H1 (cell line): ENCODE data around the gene FHIT.

Experiments used
- CEBPB ChIP-seq: IDR thresholded peaks from 2 replicates; pipeline ENCODE4 v1.6.1; 2012; ENCODE audit warnings: low read depth, low read length
- EP300 ChIP-seq, 2 experiments: IDR thresholded peaks; 1 replicate in 1 of 2; 2 replicates in 1 of 2; pipeline ENCODE4 v1.6.1; 2011 to 2012; ENCODE audit warnings: low read depth in 2 of 2, low read length in 2 of 2, mild to moderate bottlenecking in 2 of 2, borderline replicate concordance in 1 of 2, inconsistent platforms in 1 of 2, moderate library complexity in 1 of 2
- GABPA ChIP-seq: IDR thresholded peaks from 2 replicates; pipeline ENCODE4 v1.6.1; 2011; ENCODE audit warnings: mild to moderate bottlenecking, low read length, moderate library complexity, borderline replicate concordance; ENCODE audit not compliant: insufficient read depth
- HDAC6 ChIP-seq: IDR thresholded peaks from one replicate; pipeline ENCODE4 v1.7.1; 2012; ENCODE audit warnings: low read depth, mild to moderate bottlenecking, inconsistent platforms, low read length, moderate library complexity
- RAD21 ChIP-seq, 2 experiments: IDR thresholded peaks in 1 of 2; conservative IDR thresholded peaks in 1 of 2; 2 replicates each; pipeline ENCODE4 v1.6.1; 2011; ENCODE audit warnings: low read depth in 2 of 2, low read length in 2 of 2, improper control_type of control experiment in 1 of 2, inconsistent platforms in 1 of 2, mild to moderate bottlenecking in 1 of 2, moderate library complexity in 1 of 2
- SIN3A ChIP-seq, 2 experiments: IDR thresholded peaks in 1 of 2; conservative IDR thresholded peaks in 1 of 2; 2 replicates each; pipeline ENCODE4 v1.6.1; 2011 to 2012; ENCODE audit warnings: low read length in 2 of 2, improper control_type of control experiment in 1 of 2, low read depth in 1 of 2, mild to moderate bottlenecking in 1 of 2
- SP4 ChIP-seq: IDR thresholded peaks from 2 replicates; pipeline ENCODE4 v1.6.1; 2012; ENCODE audit warnings: low read length, inconsistent platforms
- TAF1 ChIP-seq: IDR thresholded peaks from 2 replicates; pipeline ENCODE4 v1.6.1; 2011; ENCODE audit warnings: mild to moderate bottlenecking, low read depth, low read length
- TF ChIP-seq, protein P1 (sequence below), 3 experiments: IDR thresholded peaks; 1 replicate in 2 of 3; 2 replicates in 1 of 3; pipeline versions ENCODE4 v1.5.1 to v1.6.1; 2011; ENCODE audit warnings: low read length in 3 of 3, mild to moderate bottlenecking in 3 of 3, inconsistent platforms in 2 of 3, low read depth in 1 of 3, moderate library complexity in 1 of 3; ENCODE audit not compliant: insufficient read depth in 1 of 3; ENCODE audit errors: control extremely low read depth in 1 of 3
- TF ChIP-seq, protein P2 (sequence below): IDR thresholded peaks from 2 replicates; pipeline ENCODE4 v1.6.1; 2011; ENCODE audit warnings: low read length, improper control_type of control experiment

- TF ChIP-seq TAF1 (no peak), CEBPB (no peak), SIN3A (conservative IDR thresholded peaks at IDR 0.05 in 1 of 2, IDR thresholded peaks at IDR 0.05 in 1 of 2; ENCODE audit: low read depth in 1 of 2, low read length in 2 of 2) (no peak), SP4 (no peak), RAD21 (IDR thresholded peaks at IDR 0.05 in 1 of 2, conservative IDR thresholded peaks at IDR 0.05 in 1 of 2; ENCODE audit: low read depth in 2 of 2, low read length in 2 of 2) (no peak), EP300 (IDR thresholded peaks at IDR 0.05; ENCODE audit: borderline replicate concordance in 1 of 2, low read depth in 2 of 2, low read length in 2 of 2) (no peak), HDAC6 (no peak), GABPA (no peak)
- TF ChIP-seq, protein P1, sequence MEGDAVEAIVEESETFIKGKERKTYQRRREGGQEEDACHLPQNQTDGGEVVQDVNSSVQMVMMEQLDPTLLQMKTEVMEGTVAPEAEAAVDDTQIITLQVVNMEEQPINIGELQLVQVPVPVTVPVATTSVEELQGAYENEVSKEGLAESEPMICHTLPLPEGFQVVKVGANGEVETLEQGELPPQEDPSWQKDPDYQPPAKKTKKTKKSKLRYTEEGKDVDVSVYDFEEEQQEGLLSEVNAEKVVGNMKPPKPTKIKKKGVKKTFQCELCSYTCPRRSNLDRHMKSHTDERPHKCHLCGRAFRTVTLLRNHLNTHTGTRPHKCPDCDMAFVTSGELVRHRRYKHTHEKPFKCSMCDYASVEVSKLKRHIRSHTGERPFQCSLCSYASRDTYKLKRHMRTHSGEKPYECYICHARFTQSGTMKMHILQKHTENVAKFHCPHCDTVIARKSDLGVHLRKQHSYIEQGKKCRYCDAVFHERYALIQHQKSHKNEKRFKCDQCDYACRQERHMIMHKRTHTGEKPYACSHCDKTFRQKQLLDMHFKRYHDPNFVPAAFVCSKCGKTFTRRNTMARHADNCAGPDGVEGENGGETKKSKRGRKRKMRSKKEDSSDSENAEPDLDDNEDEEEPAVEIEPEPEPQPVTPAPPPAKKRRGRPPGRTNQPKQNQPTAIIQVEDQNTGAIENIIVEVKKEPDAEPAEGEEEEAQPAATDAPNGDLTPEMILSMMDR (IDR thresholded peaks at IDR 0.05; ENCODE audit: control extremely low read depth in 1 of 3, insufficient read depth in 1 of 3, low read depth in 1 of 3, low read length in 3 of 3) = no peak
- TF ChIP-seq, protein P2, sequence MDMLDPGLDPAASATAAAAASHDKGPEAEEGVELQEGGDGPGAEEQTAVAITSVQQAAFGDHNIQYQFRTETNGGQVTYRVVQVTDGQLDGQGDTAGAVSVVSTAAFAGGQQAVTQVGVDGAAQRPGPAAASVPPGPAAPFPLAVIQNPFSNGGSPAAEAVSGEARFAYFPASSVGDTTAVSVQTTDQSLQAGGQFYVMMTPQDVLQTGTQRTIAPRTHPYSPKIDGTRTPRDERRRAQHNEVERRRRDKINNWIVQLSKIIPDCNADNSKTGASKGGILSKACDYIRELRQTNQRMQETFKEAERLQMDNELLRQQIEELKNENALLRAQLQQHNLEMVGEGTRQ = no peak
Measured at GRCh38 chr3:59817511-59817910, 1433.7 kb downstream of the FHIT start.
